ENCODE data around the gene LAMP5.

The LAMP5 gene

GRCh38 chr20:9514461-9515213 is at the start of gene LAMP5:
TSS of gene LAMP5 (plus strand) at chr20:9514590. CDS start at chr20:9514853, 263 bp downstream.
- Mint-ChIP-seq H3K27me3 (peaks cover 13% of the 10 kb centered on the region), H3K4me3 (peak within 1 kb of the TSS; percentile 24), H3K36me3 (no peaks in the 10 kb centered on the region), H3K27ac (no peak within 1 kb of the TSS), H3K9me3 (no peaks in the 10 kb centered on the region), H3K4me1 (peaks cover 3% of the 10 kb centered on the region)
- ATAC-seq (ENCODE audit: low read depth) (no peak), DNase-seq (ENCODE audit: low spot score in 2 of 2) (no peak)

- H3K4me1 Mint-ChIP-seq = no peaks in the 10 kb centered on the region
- no peak overlapping the region for H3K4me3 Mint-ChIP-seq
- no peaks in the 10 kb centered on the region for H3K27me3 Mint-ChIP-seq
- no peak overlapping the region for H3K27ac Mint-ChIP-seq
- DNase-seq (ENCODE audit: low spot score in 2 of 2) (no peak), ATAC-seq (ENCODE audit: low read depth) (no peak)
- H3K36me3 Mint-ChIP-seq = no peaks in the 10 kb centered on the region
- peaks cover 6% of the 10 kb centered on the region for H3K9me3 Mint-ChIP-seq
Measured at GRCh38 chr20:9467995-9468394, 46.4 kb upstream of the LAMP5 start.

- Mint-ChIP-seq H3K9me3 (no peaks in the 10 kb centered on the region), H3K27ac (no peak overlapping the region), H3K36me3 (no peaks in the 10 kb centered on the region), H3K27me3 (no peaks in the 10 kb centered on the region), H3K4me3 (no peak overlapping the region), H3K4me1 (no peaks in the 10 kb centered on the region)
- no peak for DNase-seq (ENCODE audit: low spot score in 2 of 2)
- no peak for ATAC-seq (ENCODE audit: low read depth)
Measured at GRCh38 chr20:9474835-9475415, 39.5 kb upstream of the LAMP5 start.

- no peak for ATAC-seq (ENCODE audit: low read depth)
Measured at GRCh38 chr20:9475456-9475855, 38.9 kb upstream of the LAMP5 start.

GRCh38 chr20:9476174-9476573 is 38.2 kb upstream of the LAMP5 start:
- Mint-ChIP-seq H3K36me3 (no peaks in the 10 kb centered on the region), H3K9me3 (no peaks in the 10 kb centered on the region), H3K27ac (no peak overlapping the region), H3K4me1 (no peaks in the 10 kb centered on the region), H3K4me3 (no peak overlapping the region), H3K27me3 (no peaks in the 10 kb centered on the region)
- DNase-seq (ENCODE audit: low spot score in 2 of 2) = no peak
- ATAC-seq (ENCODE audit: low read depth) = no peak

More at GRCh38 chr20:9475456-9475855, 38.9 kb upstream of the LAMP5 start:
- no peaks in the 10 kb centered on the region for H3K27me3 Mint-ChIP-seq
- no peaks in the 10 kb centered on the region for H3K36me3 Mint-ChIP-seq
- H3K9me3 Mint-ChIP-seq = no peaks in the 10 kb centered on the region
- no peaks in the 10 kb centered on the region for H3K4me1 Mint-ChIP-seq
- no peak overlapping the region for H3K27ac Mint-ChIP-seq
- DNase-seq (ENCODE audit: low spot score in 2 of 2) = no peak
- H3K4me3 Mint-ChIP-seq = no peak overlapping the region

GRCh38 chr20:9476637-9477036 is 37.8 kb upstream of the LAMP5 start:
- no peak for DNase-seq (ENCODE audit: low spot score in 2 of 2)
- no peaks in the 10 kb centered on the region for H3K9me3 Mint-ChIP-seq
- no peak overlapping the region for H3K27ac Mint-ChIP-seq
- no peaks in the 10 kb centered on the region for H3K36me3 Mint-ChIP-seq
- H3K4me3 Mint-ChIP-seq = no peak overlapping the region
- no peaks in the 10 kb centered on the region for H3K4me1 Mint-ChIP-seq
- ATAC-seq (ENCODE audit: low read depth) = no peak
- H3K27me3 Mint-ChIP-seq = no peaks in the 10 kb centered on the region

- H3K4me1 Mint-ChIP-seq = no peaks in the 10 kb centered on the region
- H3K4me3 Mint-ChIP-seq = no peak overlapping the region
- H3K36me3 Mint-ChIP-seq = no peaks in the 10 kb centered on the region
- DNase-seq (ENCODE audit: low spot score in 2 of 2) (no peak), ATAC-seq (ENCODE audit: low read depth) (no peak)
- no peak overlapping the region for H3K27ac Mint-ChIP-seq
- no peaks in the 10 kb centered on the region for H3K9me3 Mint-ChIP-seq
- H3K27me3 Mint-ChIP-seq = no peaks in the 10 kb centered on the region
Measured at GRCh38 chr20:9478771-9479170, 35.6 kb upstream of the LAMP5 start.

GRCh38 chr20:9480066-9480465 is 34.3 kb upstream of the LAMP5 start:
- H3K4me3 Mint-ChIP-seq = no peak overlapping the region

GRCh38 chr20:9482180-9482579 is 32.2 kb upstream of the LAMP5 start:
- no peaks in the 10 kb centered on the region for H3K4me1 Mint-ChIP-seq
- H3K36me3 Mint-ChIP-seq = peaks cover 2% of the 10 kb centered on the region
- H3K9me3 Mint-ChIP-seq = peaks cover 2% of the 10 kb centered on the region
- no peak overlapping the region for H3K4me3 Mint-ChIP-seq
- DNase-seq (ENCODE audit: low spot score in 2 of 2) (no peak), ATAC-seq (ENCODE audit: low read depth) (no peak)
- peaks cover 2% of the 10 kb centered on the region for H3K27me3 Mint-ChIP-seq
- no peak overlapping the region for H3K27ac Mint-ChIP-seq

More at GRCh38 chr20:9480066-9480465, 34.3 kb upstream of the LAMP5 start:
- Mint-ChIP-seq H3K9me3 (no peaks in the 10 kb centered on the region), H3K27me3 (no peaks in the 10 kb centered on the region), H3K4me1 (no peaks in the 10 kb centered on the region), H3K27ac (no peak overlapping the region), H3K36me3 (no peaks in the 10 kb centered on the region)
- DNase-seq (ENCODE audit: low spot score in 2 of 2) (no peak), ATAC-seq (ENCODE audit: low read depth) (no peak)

- ATAC-seq (ENCODE audit: low read depth) (no peak), DNase-seq (ENCODE audit: low spot score in 2 of 2) (no peak)
- Mint-ChIP-seq H3K4me3 (no peak overlapping the region), H3K36me3 (peaks cover 2% of the 10 kb centered on the region), H3K9me3 (peaks cover 2% of the 10 kb centered on the region), H3K27me3 (peaks cover 2% of the 10 kb centered on the region), H3K27ac (no peak overlapping the region), H3K4me1 (no peaks in the 10 kb centered on the region)
Measured at GRCh38 chr20:9483131-9483530, 31.3 kb upstream of the LAMP5 start.

GRCh38 chr20:9485614-9486340 is 28.6 kb upstream of the LAMP5 start:
- Mint-ChIP-seq H3K9me3 (peaks cover 4% of the 10 kb centered on the region), H3K27me3 (peaks cover 2% of the 10 kb centered on the region), H3K4me1 (no peaks in the 10 kb centered on the region), H3K4me3 (no peak overlapping the region), H3K27ac (no peak overlapping the region), H3K36me3 (peaks cover 2% of the 10 kb centered on the region)
- ATAC-seq (ENCODE audit: low read depth) = no peak
- DNase-seq (ENCODE audit: low spot score in 2 of 2) = no peak

GRCh38 chr20:9487231-9487630 is 27.2 kb upstream of the LAMP5 start:
- peaks cover 2% of the 10 kb centered on the region for H3K36me3 Mint-ChIP-seq
- H3K27me3 Mint-ChIP-seq = peaks cover 2% of the 10 kb centered on the region

GRCh38 chr20:9488063-9488462 is 26.3 kb upstream of the LAMP5 start:
- H3K27ac Mint-ChIP-seq = no peak overlapping the region
- H3K9me3 Mint-ChIP-seq = peaks cover 6% of the 10 kb centered on the region
- no peak for ATAC-seq (ENCODE audit: low read depth)
- peaks cover 2% of the 10 kb centered on the region for H3K36me3 Mint-ChIP-seq
- H3K27me3 Mint-ChIP-seq = peaks cover 2% of the 10 kb centered on the region
- no peak for DNase-seq (ENCODE audit: low spot score in 2 of 2)
- H3K4me3 Mint-ChIP-seq = no peak overlapping the region
- H3K4me1 Mint-ChIP-seq = no peaks in the 10 kb centered on the region

More at GRCh38 chr20:9487231-9487630, 27.2 kb upstream of the LAMP5 start:
- ATAC-seq (ENCODE audit: low read depth) = no peak
- no peaks in the 10 kb centered on the region for H3K4me1 Mint-ChIP-seq
- no peak overlapping the region for H3K27ac Mint-ChIP-seq
- peaks cover 4% of the 10 kb centered on the region for H3K9me3 Mint-ChIP-seq
- H3K4me3 Mint-ChIP-seq = no peak overlapping the region
- no peak for DNase-seq (ENCODE audit: low spot score in 2 of 2)

GRCh38 chr20:9490161-9490560 is 24.2 kb upstream of the LAMP5 start:
- Mint-ChIP-seq H3K27me3 (peaks cover 2% of the 10 kb centered on the region), H3K36me3 (peaks cover 2% of the 10 kb centered on the region), H3K4me1 (no peaks in the 10 kb centered on the region), H3K4me3 (no peak overlapping the region), H3K9me3 (peaks cover 9% of the 10 kb centered on the region), H3K27ac (no peak overlapping the region)
- ATAC-seq (ENCODE audit: low read depth) = no peak
- DNase-seq (ENCODE audit: low spot score in 2 of 2) = no peak

All from memory B cell (primary cell).